Upper lobe of left lung (tissue), 6 donors: Measurements from ENCODE around the gene GPATCH3. TPM values are rescaled to one million over a fixed set of nuclear protein-coding genes. Genes with fewer than 3 reads are reported as not detected.
"Not testable (repeated sequence)": the region's sequence is repeated elsewhere in the genome, so short reads cannot be mapped to it uniquely, and the experiment has no call there.

ENCODE experiments used
- ATAC-seq, 2 donors: fragments of 200-7000 bp; cut with Tn5 transposase; one replicate each; pipeline ENCODE4 v1.9.1; 2022; ENCODE audit warnings: mild to moderate bottlenecking in 2 of 2, moderate library complexity in 2 of 2; ENCODE audit not compliant: low FRiP score in 2 of 2
- DNase-seq, 2 donors: peaks; one replicate each; pipeline ENCODE4 v3.0.0-alpha.2; 2019 to 2020
- H3K27ac ChIP-seq, 4 donors: fragments of 200-600 bp; sonication (generic); one replicate each; pipeline ENCODE4 v1.5.1; 2016 to 2019
- H3K27me3 ChIP-seq, 4 donors: fragments of 200-600 bp; sonication (generic); one replicate each; pipeline ENCODE4 v1.5.1; 2017 to 2019
- H3K36me3 ChIP-seq, 4 donors: fragments of 200-600 bp; sonication (generic); one replicate each; pipeline ENCODE4 v1.5.1; 2016 to 2019
- H3K4me1 ChIP-seq, 4 donors: fragments of 200-600 bp; sonication (generic); one replicate each; pipeline ENCODE4 v1.5.1; 2018 to 2019
- H3K4me3 ChIP-seq, 4 donors: fragments of 200-600 bp; sonication (generic); one replicate each; pipeline ENCODE4 v1.5.1; 2017 to 2019; ENCODE audit warnings: mild to moderate bottlenecking in 2 of 4, moderate library complexity in 1 of 4
- H3K9me3 ChIP-seq, 4 donors: fragments of 200-600 bp; sonication (generic); one replicate each; pipeline ENCODE4 v1.5.1; 2018 to 2019
- CTCF ChIP-seq, 6 experiments: fragments of 450-650 bp in 4 of 6; fragments of 200-600 bp in 2 of 6; sonication (generic) in 2 of 6; IDR thresholded peaks; one replicate each; pipeline ENCODE4 v1.5.1; 2016 to 2019; ENCODE audit warnings: antibody characterized with exemption in 6 of 6
- EP300 ChIP-seq, 4 donors: sonication (generic); formaldehyde crosslinking; IDR thresholded peaks; one replicate each; pipeline ENCODE4 v1.5.1; 2017; ENCODE audit warnings: antibody characterized with exemption in 4 of 4, control low read depth in 2 of 4
- POLR2A ChIP-seq, 4 donors: fragments of 450-650 bp; IDR thresholded peaks; one replicate each; pipeline ENCODE4 v1.5.1; 2016 to 2017; ENCODE audit warnings: antibody characterized with exemption in 4 of 4, mild to moderate bottlenecking in 2 of 4
- POLR2AphosphoS5 ChIP-seq, 2 donors: sonication (generic); formaldehyde crosslinking; IDR thresholded peaks; one replicate each; pipeline ENCODE4 v1.5.1; 2017; ENCODE audit warnings: antibody characterized with exemption in 2 of 2
- WGBS, 2 donors: methylation state at CpG; one replicate each; pipeline ENCODE4 v1.1.5; 2017 to 2018; 5-methylcytosine and 5-hydroxymethylcytosine counted together
- total RNA-seq, 6 donors: library from RNA; depleted of rRNA in 4 of 6; stranded (reverse); fragments of >200 nt in 4 of 6; gene quantifications; one replicate each; pipeline versions ENCODE4 v1.1.0 to v1.2.1, GENCODE V29; 2016 to 2021
- donor health status: DM: no; HTN: no; CAD: no; lungs with moderate emphysema.
- donor health status: DM: no; HTN: yes; CAD: no; lungs with severe emphysema.

Gene GPATCH3
- total RNA-seq, 6 donors from 2014 or later, result 9.4 to 20.8 (median 14.9) TPM

GRCh38 chr1:26848941-26849774, 51.1 kb downstream of the GPATCH3 start:
- WGBS, 2 donors, result 75 to 83% methylated on average over 8 to 10 of the region's 10 CpGs
- DNase-seq, result peak; percentile 85 to 86

DNA sequence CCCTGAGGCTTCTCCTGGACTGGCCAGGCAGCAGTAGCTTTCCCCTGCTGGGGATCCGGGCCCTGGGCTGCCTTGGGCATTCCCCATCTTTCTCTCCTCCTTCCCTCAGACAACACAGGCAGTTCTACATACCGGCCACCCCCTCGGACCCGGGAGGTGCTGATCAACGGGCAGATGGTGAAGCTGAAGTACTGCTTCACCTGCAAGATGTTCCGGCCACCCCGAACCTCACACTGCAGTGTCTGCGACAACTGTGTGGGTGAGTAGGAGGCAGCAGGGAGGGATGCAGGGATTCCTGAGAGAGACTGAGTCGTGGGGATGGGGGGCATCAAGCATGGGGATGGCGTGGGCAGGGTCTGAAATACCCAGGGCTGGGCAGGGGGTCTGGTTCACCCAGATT, 51.8 kb downstream of the GPATCH3 start:
- TF ChIP-seq EP300 (IDR thresholded peaks at IDR 0.05) (no peak), POLR2A (IDR thresholded peaks at IDR 0.05) (no peak), CTCF (IDR thresholded peaks at IDR 0.05) (no peak), POLR2AphosphoS5 (IDR thresholded peaks at IDR 0.05) (no peak)
- Histone ChIP-seq H3K4me3 (no peak overlapping the region), H3K36me3 (peaks cover 14 to 78% (median 57%) of the 10 kb centered on the region in 4 donors), H3K9me3 (no peaks in the 10 kb centered on the region), H3K27ac (peak overlapping the region in 2 of 4 donors; percentile 38 to 67), H3K27me3 (no peaks in the 10 kb centered on the region), H3K4me1 (peaks cover 0 to 9% (median 0%) of the 10 kb centered on the region in 4 donors)
- no peak for DNase-seq
- no peak for ATAC-seq
- WGBS, 2 donors, result 96 to 97% methylated on average over 7 to 10 of the region's 10 CpGs

More at GRCh38 chr1:26848941-26849774, 51.1 kb downstream of the GPATCH3 start:
- Histone ChIP-seq H3K4me3 (no peak overlapping the region), H3K9me3 (no peaks in the 10 kb centered on the region), H3K27ac (peak overlapping the region in 2 of 4 donors; percentile 38 to 67), H3K36me3 (peaks cover 14 to 78% (median 63%) of the 10 kb centered on the region in 4 donors), H3K4me1 (peaks cover 0 to 9% (median 0%) of the 10 kb centered on the region in 4 donors), H3K27me3 (no peaks in the 10 kb centered on the region)
- ATAC-seq, result peak; percentile 46 to 80
- TF ChIP-seq POLR2A (IDR thresholded peaks at IDR 0.05) (no peak), EP300 (IDR thresholded peaks at IDR 0.05) (no peak), CTCF (IDR thresholded peaks at IDR 0.05) (no peak), POLR2AphosphoS5 (IDR thresholded peaks at IDR 0.05) (peak; percentile 36 to 37)

DNA sequence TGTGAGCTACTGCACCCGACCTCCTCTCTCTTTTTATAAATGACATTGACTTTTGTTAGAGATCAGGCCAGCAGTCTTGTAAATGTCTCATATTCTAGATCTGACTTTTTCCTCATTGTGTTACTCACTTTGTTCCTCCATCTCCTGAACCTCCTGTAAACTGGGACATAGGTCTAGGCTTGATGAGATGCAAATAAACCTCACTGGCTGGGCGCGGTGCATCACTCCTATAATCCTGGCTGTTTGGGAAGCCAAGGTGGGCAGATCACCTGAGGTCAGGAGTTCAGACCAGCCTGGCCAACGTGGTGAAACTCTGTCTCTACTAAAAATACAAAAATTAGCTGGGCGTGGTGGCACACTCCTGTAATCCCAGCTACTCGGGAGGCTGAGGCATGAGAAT, 52.4 kb downstream of the GPATCH3 start:
- not testable (repeated sequence) for DNase-seq, H3K4me1 ChIP-seq, ATAC-seq, H3K4me3 ChIP-seq, H3K27me3 ChIP-seq, H3K9me3 ChIP-seq
- 94 to 99% methylated on average over 6 of the region's 6 CpGs for WGBS, 2 donors
- Histone ChIP-seq H3K27ac (peak overlapping the region in 1 of 4 donors; percentile 10), H3K36me3 (peaks cover 14 to 80% (median 55%) of the 10 kb centered on the region in 4 donors)

DNA sequence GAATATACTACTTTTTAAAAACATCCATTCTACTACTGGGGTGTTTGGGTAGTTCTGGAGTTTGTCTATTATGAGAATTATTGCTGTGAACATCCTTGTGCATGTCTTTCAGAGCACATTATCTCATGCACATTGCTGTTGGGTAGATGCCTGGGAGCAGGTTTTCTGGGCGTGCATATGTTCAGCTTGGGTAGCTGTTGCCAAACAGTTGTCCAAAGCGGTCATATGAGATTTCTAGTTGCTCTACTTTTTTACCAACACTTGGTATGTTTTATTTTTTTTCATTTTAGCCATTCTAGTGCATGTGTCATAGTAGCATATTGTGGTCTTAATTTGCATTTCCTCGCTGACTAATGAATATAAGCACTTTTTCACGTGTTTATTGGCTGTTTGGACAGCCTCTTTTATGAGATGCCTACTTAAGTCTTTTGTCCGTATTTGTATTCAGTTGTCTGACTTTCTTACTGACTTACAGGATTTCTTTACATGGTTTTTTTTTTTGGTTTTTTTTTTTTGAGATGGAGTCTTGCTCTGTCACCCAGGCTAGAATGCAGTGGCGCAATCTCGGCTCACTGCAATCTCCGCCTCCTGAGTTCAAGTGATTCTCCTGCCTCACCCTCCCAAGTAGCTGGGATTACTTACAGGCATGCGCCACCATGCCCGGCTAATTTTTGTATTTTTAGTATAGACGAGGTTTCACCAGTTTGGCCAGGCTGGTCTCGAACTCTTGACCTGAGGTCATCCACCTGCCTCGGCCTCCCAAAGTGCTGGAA, 55.7 kb downstream of the GPATCH3 start:
- WGBS, 2 donors, result 72 to 75% methylated on average over 13 of the region's 13 CpGs
- H3K36me3 ChIP-seq, result peaks cover 2 to 75% (median 41%) of the 10 kb centered on the region in 4 donors

More for the DNA sequence above, 55.7 kb downstream of the GPATCH3 start:
- peak in 1 of 2 donors; percentile 64 for DNase-seq
- no peaks in the 10 kb centered on the region for H3K27me3 ChIP-seq
- H3K9me3 ChIP-seq, result no peaks in the 10 kb centered on the region
- TF ChIP-seq POLR2A (IDR thresholded peaks at IDR 0.05), result no peak
- TF ChIP-seq POLR2AphosphoS5 (IDR thresholded peaks at IDR 0.05), result no peak
- no peak for TF ChIP-seq CTCF (IDR thresholded peaks at IDR 0.05)
- TF ChIP-seq EP300 (IDR thresholded peaks at IDR 0.05), result no peak
- H3K4me3 ChIP-seq, result no peak overlapping the region
- H3K4me1 ChIP-seq, result peaks cover 0 to 9% (median 0%) of the 10 kb centered on the region in 4 donors
- no peak overlapping the region for H3K27ac ChIP-seq
- ATAC-seq, result no peak

Other genes starting within 250 kb of the GPATCH3 start
- gene ARID1A, start 204.5 kb downstream of the GPATCH3 start, total RNA-seq, result 100 to 1,000 TPM in 1 of 6 donors, 10 to 100 TPM in 5; 61.3 to 102 (median 70.5) TPM
- gene PIGV, start 112.5 kb downstream of the GPATCH3 start, total RNA-seq, result 10 to 100 TPM; 11.9 to 25.1 (median 17.5) TPM
- gene ZDHHC18, start 73.8 kb downstream of the GPATCH3 start, total RNA-seq, result 10 to 100 TPM; 18.9 to 35.9 (median 24.9) TPM
- 100 to 1,000 TPM in 2 of 6 donors, 10 to 100 TPM in 4; 21.0 to 129 (median 70.1) TPM for gene SFN, start 37.3 kb downstream of the GPATCH3 start, total RNA-seq
- gene GPN2, start 10.2 kb downstream of the GPATCH3 start, total RNA-seq, result 10 to 100 TPM; 10.1 to 29.6 (median 18.5) TPM
- 1 to 10 TPM in 4 of 6 donors, under 1 TPM in 1, not detected in 1; 0.89 to 8.8 (median 2.4) TPM for gene NR0B2, start 13.5 kb upstream of the GPATCH3 start, total RNA-seq
- 10 to 100 TPM; 41.9 to 81.2 (median 60.2) TPM for gene NUDC, start 21.3 kb upstream of the GPATCH3 start, total RNA-seq
- gene KDF1, start 60.0 kb upstream of the GPATCH3 start, total RNA-seq, result 10 to 100 TPM in 4 of 6 donors, 1 to 10 TPM in 2; 7.7 to 23.3 (median 11.8) TPM
- gene TRNP1, start 93.2 kb upstream of the GPATCH3 start, total RNA-seq, result 10 to 100 TPM in 5 of 6 donors, 1 to 10 TPM in 1; 9.1 to 38.0 (median 26.0) TPM
- gene TENT5B, start 112.4 kb upstream of the GPATCH3 start, total RNA-seq, result 100 to 1,000 TPM in 1 of 6 donors, 10 to 100 TPM in 5; 10.5 to 124 (median 43.1) TPM